WTC11 (cell line): ENCODE results near the gene CFAP92. TPM values are rescaled to one million over a fixed set of nuclear protein-coding genes. Genes with fewer than 3 reads are reported as not detected.

ENCODE experiments used
- ATAC-seq: fragments of 200-7000 bp; cut with Tn5 transposase; 2 replicates; pipeline ENCODE4 v1.10.0; 2021; ENCODE audit warnings: mild to moderate bottlenecking, moderate library complexity
- CTCF ChIA-PET: fragments of 300-600 bp; sonication (Branson Sonifier 250); formaldehyde crosslinking; loops from one replicate; lab custom pipeline; 2021; ENCODE audit warnings: antibody characterized with exemption; lab: Charles Lee
- POLR2A ChIA-PET: fragments of 350-600 bp; sonication (Branson Sonifier 250); formaldehyde crosslinking; loops from one replicate; lab custom pipeline; 2021; ENCODE audit warnings: antibody characterized with exemption; lab: Charles Lee
- DNase-seq: peaks from one replicate; pipeline ENCODE4 v3.0.0; 2021; ENCODE audit warnings: low spot score
- H3K27ac Mint-ChIP-seq: 2 replicates; pipeline ENCODE4 v1.8.0; 2021; ENCODE audit warnings: mixed read lengths
- H3K27me3 Mint-ChIP-seq: 2 replicates; pipeline ENCODE4 v1.8.0; 2021; ENCODE audit warnings: low read depth, mild to moderate bottlenecking, moderate library complexity, mixed read lengths
- H3K36me3 Mint-ChIP-seq: 2 replicates; pipeline ENCODE4 v1.8.0; 2021; ENCODE audit warnings: mixed read lengths
- H3K4me1 Mint-ChIP-seq: 2 replicates; pipeline ENCODE4 v1.8.0; 2022; ENCODE audit warnings: mixed read lengths
- H3K4me3 Mint-ChIP-seq: 2 replicates; pipeline ENCODE4 v1.8.0; 2021; ENCODE audit warnings: mild to moderate bottlenecking, moderate library complexity, mixed read lengths
- H3K9me3 Mint-ChIP-seq: 2 replicates; pipeline ENCODE4 v1.8.0; 2021; ENCODE audit warnings: mixed read lengths
- FOXJ3 ChIP-seq: sonication (generic); formaldehyde crosslinking; IDR thresholded peaks from 2 replicates; pipeline ENCODE4 v1.9.0; 2021; ENCODE audit warnings: missing genetic modification reagents, mild to moderate bottlenecking, borderline replicate concordance
- GABPB1 ChIP-seq: sonication (generic); formaldehyde crosslinking; IDR thresholded peaks from 2 replicates; pipeline ENCODE4 v1.8.1; 2023; ENCODE audit warnings: mild to moderate bottlenecking, missing genetic modification reagents
- HMGA2 ChIP-seq: fragments of 250-450 bp; sonication (Bioruptor Pico); IDR thresholded peaks from 2 replicates; pipeline ENCODE4 v1.4.0; 2021; ENCODE audit warnings: mild to moderate bottlenecking, moderate library complexity
- IRF2 ChIP-seq: sonication (generic); formaldehyde crosslinking; IDR thresholded peaks from 2 replicates; pipeline ENCODE4 v1.8.0; 2022; ENCODE audit warnings: low read depth, missing genetic modification reagents, borderline replicate concordance
- NR2C2 ChIP-seq: sonication (generic); formaldehyde crosslinking; IDR thresholded peaks from 2 replicates; pipeline ENCODE4 v1.8.0; 2022; ENCODE audit warnings: mild to moderate bottlenecking, missing genetic modification reagents
- NR3C1 ChIP-seq: sonication (generic); formaldehyde crosslinking; conservative IDR thresholded peaks from 2 replicates; pipeline ENCODE4 v1.8.1; 2023; ENCODE audit warnings: low read depth, mild to moderate bottlenecking, missing genetic modification reagents
- OVOL2 ChIP-seq: fragments of 250-450 bp; sonication (Bioruptor Pico); IDR thresholded peaks from 2 replicates; pipeline ENCODE4 v1.9.0; 2021; ENCODE audit warnings: mild to moderate bottlenecking, borderline replicate concordance
- PRRX2 ChIP-seq: fragments of 250-450 bp; sonication (Bioruptor Pico); IDR thresholded peaks from 2 replicates; pipeline ENCODE4 v1.8.0; 2021; ENCODE audit warnings: mild to moderate bottlenecking
- SMAD4 ChIP-seq: sonication (generic); formaldehyde crosslinking; IDR thresholded peaks from 2 replicates; pipeline ENCODE4 v1.8.0; 2022; ENCODE audit warnings: mild to moderate bottlenecking, missing genetic modification reagents
- ZNF121 ChIP-seq: sonication (generic); formaldehyde crosslinking; IDR thresholded peaks from 2 replicates; pipeline ENCODE4 v1.8.0; 2023; ENCODE audit warnings: missing genetic modification reagents
- ZNF263 ChIP-seq: sonication (generic); formaldehyde crosslinking; IDR thresholded peaks from 2 replicates; pipeline ENCODE4 v1.8.1; 2022; ENCODE audit warnings: low read depth, mild to moderate bottlenecking, moderate library complexity, missing genetic modification reagents
- ZNF416 ChIP-seq: fragments of 250-450 bp; sonication (Bioruptor Pico); IDR thresholded peaks from 2 replicates; pipeline ENCODE4 v1.9.0; 2021; ENCODE audit warnings: mild to moderate bottlenecking, inconsistent platforms
- ZNF423 ChIP-seq: fragments of 250-450 bp; sonication (Bioruptor Pico); IDR thresholded peaks from 2 replicates; pipeline ENCODE4 v2.1.2; 2022; ENCODE audit warnings: mild to moderate bottlenecking, moderate library complexity
- ZNF671 ChIP-seq: fragments of 250-450 bp; sonication (Bioruptor Pico); IDR thresholded peaks from 2 replicates; pipeline ENCODE4 v1.8.0; 2021; ENCODE audit warnings: mild to moderate bottlenecking
- total RNA-seq: library from RNA; stranded (reverse); gene quantifications from 3 replicates; pipeline ENCODE4 v1.2.3, GENCODE V29; 2021
- TF ChIP-seq, protein P1 (sequence below): fragments of 250-450 bp; sonication (Bioruptor Pico); conservative IDR thresholded peaks from 2 replicates; pipeline ENCODE4 v1.9.0; 2021; ENCODE audit warnings: mild to moderate bottlenecking
- TF ChIP-seq, protein P2 (sequence below): fragments of 250-450 bp; sonication (Bioruptor Pico); IDR thresholded peaks from 2 replicates; pipeline ENCODE4 v1.9.0; 2021; ENCODE audit warnings: moderate library complexity, mild to moderate bottlenecking, inconsistent platforms, borderline replicate concordance
- TF ChIP-seq, protein P3 (sequence below): sonication (generic); formaldehyde crosslinking; IDR thresholded peaks from 2 replicates; pipeline ENCODE4 v1.8.1; 2023; ENCODE audit warnings: mild to moderate bottlenecking, missing genetic modification reagents, moderate library complexity
- TF ChIP-seq, protein P4 (sequence below): sonication (generic); formaldehyde crosslinking; IDR thresholded peaks from 2 replicates; pipeline ENCODE4 v1.8.1; 2022; ENCODE audit warnings: mild to moderate bottlenecking, missing genetic modification reagents, moderate library complexity, borderline replicate concordance
- TF ChIP-seq, protein P5 (sequence below): sonication (generic); formaldehyde crosslinking; IDR thresholded peaks from 2 replicates; pipeline ENCODE4 v1.8.0; 2022; ENCODE audit warnings: missing genetic modification reagents
- TF ChIP-seq, protein P6 (sequence below): fragments of 250-450 bp; sonication (Bioruptor Pico); IDR thresholded peaks from 2 replicates; pipeline ENCODE4 v1.8.0; 2021; ENCODE audit warnings: mild to moderate bottlenecking
- TF ChIP-seq, protein P7 (sequence below): sonication (generic); formaldehyde crosslinking; IDR thresholded peaks from 2 replicates; pipeline ENCODE4 v1.8.1; 2022; ENCODE audit warnings: low read depth, mild to moderate bottlenecking, moderate library complexity, missing genetic modification reagents, borderline replicate concordance

CFAP92 gene
- total RNA-seq, 1 experiment from 2014 or later, result 2.9 TPM

DNA sequence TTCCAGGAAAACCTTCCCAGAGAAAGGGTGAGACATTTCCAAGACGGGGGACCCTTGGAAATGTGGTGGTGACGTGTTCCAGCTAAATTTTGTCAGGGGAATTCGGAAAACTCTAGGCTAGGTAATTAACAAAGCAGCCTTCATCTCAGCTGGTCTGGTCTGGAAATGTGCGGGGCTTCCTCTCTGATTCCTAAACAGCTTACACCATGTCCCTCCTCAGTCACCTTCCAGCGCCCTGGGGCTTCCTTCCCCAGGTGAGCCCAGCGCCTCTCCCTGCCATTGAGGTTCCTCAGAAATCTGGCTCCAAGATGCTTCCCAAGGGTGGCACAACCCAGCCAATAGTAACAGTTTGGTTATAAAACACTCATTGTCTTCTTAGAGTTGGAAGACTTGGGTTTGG lies 113.9 kb downstream of the CFAP92 start:
- CTCF ChIA-PET, result interaction anchor here (1.5 kb wide), 1 partner anchor 289 kb away, joined by 4 read pairs; no protein-coding TSS in a partner anchor
- DNase-seq, result no peak
- Mint-ChIP-seq H3K27me3 (no peaks in the 10 kb centered on the region; the same call in 1 of the 2 replicates), H3K4me1 (peaks cover 32% of the 10 kb centered on the region), H3K9me3 (no peaks in the 10 kb centered on the region), H3K27ac (peak overlapping the region; percentile 88)
- TF ChIP-seq IRF2 (CRISPR knock-in tag) (no peak), SMAD4 (CRISPR knock-in tag) (no peak)
- TF ChIP-seq, all 79 proteins: peak for 0
- peak overlapping the region; percentile 83 for H3K4me3 Mint-ChIP-seq
- peaks cover 10% of the 10 kb centered on the region for H3K36me3 Mint-ChIP-seq
- POLR2A ChIA-PET, result interaction anchor here (0.8 kb wide), 1 partner anchor 214 kb away, joined by 8 read pairs; no protein-coding TSS in a partner anchor
- no peak for ATAC-seq

DNA sequence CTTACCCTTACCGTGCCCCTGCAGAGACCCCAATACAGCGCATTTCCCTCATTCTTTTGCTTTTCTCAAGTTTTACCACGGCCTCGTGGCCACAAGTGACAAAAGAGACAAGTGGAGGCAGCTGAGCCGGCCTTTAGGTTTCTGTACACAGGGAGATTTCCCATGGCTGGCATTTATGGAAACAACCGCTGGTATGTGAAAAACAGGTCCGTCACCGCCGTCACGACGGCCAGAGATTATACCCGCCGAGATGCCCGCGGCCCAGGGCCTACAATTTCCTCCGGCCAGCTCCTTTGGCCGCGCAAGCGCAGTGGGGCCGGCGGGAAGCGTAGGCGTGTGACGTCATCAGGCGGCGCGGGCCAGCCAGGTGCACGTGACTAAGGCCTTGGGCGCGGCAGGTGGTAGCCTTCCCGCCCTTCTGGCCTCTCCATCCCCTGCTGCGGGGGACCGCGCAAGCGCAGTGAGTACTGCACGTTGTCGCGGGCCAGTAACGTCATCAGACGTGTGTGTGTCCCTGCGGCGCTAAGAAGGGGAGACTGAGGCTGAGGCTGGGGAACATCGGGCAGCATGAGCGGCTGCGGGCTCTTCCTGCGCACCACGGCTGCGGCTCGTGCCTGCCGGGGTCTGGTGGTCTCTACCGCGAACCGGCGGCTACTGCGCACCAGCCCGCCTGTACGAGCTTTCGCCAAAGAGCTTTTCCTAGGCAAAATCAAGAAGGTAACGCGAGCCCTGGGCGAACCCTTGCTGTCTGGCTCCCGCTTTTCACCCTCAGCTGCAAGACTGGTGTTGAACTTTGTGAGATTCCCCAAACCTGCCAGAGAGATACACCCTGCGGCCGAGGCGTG lies 114.5 kb downstream of the CFAP92 start, which contains the start of gene ACAD9:
Gene ACAD9, plus strand, starts transcription at position 496 of the 845 bp plus-strand sequence. Its CDS starts 72 bp downstream, at position 568.
- DNase-seq (peak; percentile 97), ATAC-seq (peak; percentile 74)
- POLR2A ChIA-PET, result interaction anchor here (0.6 to 1.3 kb wide), 7 partner anchors 12 to 437 kb away, joined by 3 to 8 read pairs (median 4); partner anchors contain the start of gene CFAP92
- H3K4me3 Mint-ChIP-seq, result peak within 1 kb of the TSS; percentile 83
- H3K27ac Mint-ChIP-seq, result peak within 1 kb of the TSS; percentile 96
- peaks cover 32% of the 10 kb centered on the region for H3K4me1 Mint-ChIP-seq
- no peaks in the 10 kb centered on the region for H3K9me3 Mint-ChIP-seq
- peaks cover 8% of the 10 kb centered on the region; the same call in 1 of the 2 replicates for H3K36me3 Mint-ChIP-seq
- peaks cover 6% of the 10 kb centered on the region for H3K27me3 Mint-ChIP-seq
- CTCF ChIA-PET, result interaction anchor here (0.5 to 2.1 kb wide), 12 partner anchors 12 to 288 kb away, joined by 3 to 9 read pairs (median 4); partner anchors contain the start of gene CFAP92
- TF ChIP-seq ZNF416 (CRISPR knock-in tag) (no peak), NR3C1 (CRISPR knock-in tag) (no peak), PRRX2 (CRISPR knock-in tag) (no peak), OVOL2 (no peak), SMAD4 (CRISPR knock-in tag) (peak; percentile 53; the same call in 1 of the 2 replicates), ZNF671 (CRISPR knock-in tag) (no peak), NR2C2 (CRISPR knock-in tag) (peak; percentile 70; the same call in 1 of the 2 replicates), GABPB1 (CRISPR knock-in tag) (peak; percentile 86), HMGA2 (no peak), ZNF121 (CRISPR knock-in tag) (no peak; the same call in 1 of the 2 replicates), FOXJ3 (CRISPR knock-in tag) (0 out of 2 replicates have a peak, but pooled peaks have one; percentile 56), ZNF423 (CRISPR knock-in tag) (no peak), ZNF263 (no peak)
- TF ChIP-seq, protein P1, sequence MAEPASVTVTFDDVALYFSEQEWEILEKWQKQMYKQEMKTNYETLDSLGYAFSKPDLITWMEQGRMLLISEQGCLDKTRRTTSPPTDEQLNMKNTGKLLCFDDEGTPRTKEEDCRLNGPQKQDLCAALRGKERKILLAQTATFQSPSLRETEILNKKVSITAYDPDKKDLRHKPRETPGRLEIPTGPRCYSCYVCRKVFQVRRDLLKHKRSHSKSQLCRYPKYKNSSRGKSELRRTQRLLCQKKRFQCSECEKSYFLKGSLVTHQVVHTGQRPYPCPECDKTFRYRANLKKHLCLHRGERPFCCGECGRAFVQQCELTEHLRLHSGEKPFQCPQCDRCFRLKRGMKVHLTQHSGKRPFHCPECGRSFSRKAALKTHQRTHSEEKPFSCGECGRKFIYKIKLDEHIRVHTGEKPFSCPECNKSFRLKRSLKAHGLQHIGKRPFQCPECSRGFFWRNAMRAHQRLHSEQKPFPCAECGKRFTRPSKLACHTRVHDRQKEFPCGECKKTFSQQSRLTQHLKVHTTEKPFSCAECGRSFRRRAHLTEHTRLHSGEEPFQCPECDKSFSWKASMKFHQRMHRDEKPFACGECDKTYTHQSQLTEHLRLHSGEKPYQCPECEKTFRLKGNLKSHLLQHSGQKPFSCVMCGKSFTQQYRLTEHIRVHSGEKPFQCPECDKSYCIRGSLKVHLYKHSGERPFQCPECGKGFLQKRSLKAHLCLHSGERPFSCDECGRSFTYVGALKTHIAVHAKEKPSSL (CRISPR knock-in tag), result no peak
- TF ChIP-seq, protein P2, sequence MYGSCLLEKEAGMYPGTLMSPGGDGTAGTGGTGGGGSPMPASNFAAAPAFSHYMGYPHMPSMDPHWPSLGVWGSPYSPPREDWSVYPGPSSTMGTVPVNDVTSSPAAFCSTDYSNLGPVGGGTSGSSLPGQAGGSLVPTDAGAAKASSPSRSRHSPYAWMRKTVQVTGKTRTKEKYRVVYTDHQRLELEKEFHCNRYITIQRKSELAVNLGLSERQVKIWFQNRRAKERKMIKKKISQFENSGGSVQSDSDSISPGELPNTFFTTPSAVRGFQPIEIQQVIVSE, result no peak
- TF ChIP-seq, protein P3, sequence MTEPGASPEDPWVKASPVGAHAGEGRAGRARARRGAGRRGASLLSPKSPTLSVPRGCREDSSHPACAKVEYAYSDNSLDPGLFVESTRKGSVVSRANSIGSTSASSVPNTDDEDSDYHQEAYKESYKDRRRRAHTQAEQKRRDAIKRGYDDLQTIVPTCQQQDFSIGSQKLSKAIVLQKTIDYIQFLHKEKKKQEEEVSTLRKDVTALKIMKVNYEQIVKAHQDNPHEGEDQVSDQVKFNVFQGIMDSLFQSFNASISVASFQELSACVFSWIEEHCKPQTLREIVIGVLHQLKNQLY (CRISPR knock-in tag), result no peak; the same call in 1 of the 2 replicates
- TF ChIP-seq, protein P4, sequence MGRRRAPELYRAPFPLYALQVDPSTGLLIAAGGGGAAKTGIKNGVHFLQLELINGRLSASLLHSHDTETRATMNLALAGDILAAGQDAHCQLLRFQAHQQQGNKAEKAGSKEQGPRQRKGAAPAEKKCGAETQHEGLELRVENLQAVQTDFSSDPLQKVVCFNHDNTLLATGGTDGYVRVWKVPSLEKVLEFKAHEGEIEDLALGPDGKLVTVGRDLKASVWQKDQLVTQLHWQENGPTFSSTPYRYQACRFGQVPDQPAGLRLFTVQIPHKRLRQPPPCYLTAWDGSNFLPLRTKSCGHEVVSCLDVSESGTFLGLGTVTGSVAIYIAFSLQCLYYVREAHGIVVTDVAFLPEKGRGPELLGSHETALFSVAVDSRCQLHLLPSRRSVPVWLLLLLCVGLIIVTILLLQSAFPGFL (CRISPR knock-in tag), result no peak; the same call in 1 of the 2 replicates
- TF ChIP-seq, protein P5, sequence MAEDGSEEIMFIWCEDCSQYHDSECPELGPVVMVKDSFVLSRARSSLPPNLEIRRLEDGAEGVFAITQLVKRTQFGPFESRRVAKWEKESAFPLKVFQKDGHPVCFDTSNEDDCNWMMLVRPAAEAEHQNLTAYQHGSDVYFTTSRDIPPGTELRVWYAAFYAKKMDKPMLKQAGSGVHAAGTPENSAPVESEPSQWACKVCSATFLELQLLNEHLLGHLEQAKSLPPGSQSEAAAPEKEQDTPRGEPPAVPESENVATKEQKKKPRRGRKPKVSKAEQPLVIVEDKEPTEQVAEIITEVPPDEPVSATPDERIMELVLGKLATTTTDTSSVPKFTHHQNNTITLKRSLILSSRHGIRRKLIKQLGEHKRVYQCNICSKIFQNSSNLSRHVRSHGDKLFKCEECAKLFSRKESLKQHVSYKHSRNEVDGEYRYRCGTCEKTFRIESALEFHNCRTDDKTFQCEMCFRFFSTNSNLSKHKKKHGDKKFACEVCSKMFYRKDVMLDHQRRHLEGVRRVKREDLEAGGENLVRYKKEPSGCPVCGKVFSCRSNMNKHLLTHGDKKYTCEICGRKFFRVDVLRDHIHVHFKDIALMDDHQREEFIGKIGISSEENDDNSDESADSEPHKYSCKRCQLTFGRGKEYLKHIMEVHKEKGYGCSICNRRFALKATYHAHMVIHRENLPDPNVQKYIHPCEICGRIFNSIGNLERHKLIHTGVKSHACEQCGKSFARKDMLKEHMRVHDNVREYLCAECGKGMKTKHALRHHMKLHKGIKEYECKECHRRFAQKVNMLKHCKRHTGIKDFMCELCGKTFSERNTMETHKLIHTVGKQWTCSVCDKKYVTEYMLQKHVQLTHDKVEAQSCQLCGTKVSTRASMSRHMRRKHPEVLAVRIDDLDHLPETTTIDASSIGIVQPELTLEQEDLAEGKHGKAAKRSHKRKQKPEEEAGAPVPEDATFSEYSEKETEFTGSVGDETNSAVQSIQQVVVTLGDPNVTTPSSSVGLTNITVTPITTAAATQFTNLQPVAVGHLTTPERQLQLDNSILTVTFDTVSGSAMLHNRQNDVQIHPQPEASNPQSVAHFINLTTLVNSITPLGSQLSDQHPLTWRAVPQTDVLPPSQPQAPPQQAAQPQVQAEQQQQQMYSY (CRISPR knock-in tag), result no peak
- TF ChIP-seq, protein P6, sequence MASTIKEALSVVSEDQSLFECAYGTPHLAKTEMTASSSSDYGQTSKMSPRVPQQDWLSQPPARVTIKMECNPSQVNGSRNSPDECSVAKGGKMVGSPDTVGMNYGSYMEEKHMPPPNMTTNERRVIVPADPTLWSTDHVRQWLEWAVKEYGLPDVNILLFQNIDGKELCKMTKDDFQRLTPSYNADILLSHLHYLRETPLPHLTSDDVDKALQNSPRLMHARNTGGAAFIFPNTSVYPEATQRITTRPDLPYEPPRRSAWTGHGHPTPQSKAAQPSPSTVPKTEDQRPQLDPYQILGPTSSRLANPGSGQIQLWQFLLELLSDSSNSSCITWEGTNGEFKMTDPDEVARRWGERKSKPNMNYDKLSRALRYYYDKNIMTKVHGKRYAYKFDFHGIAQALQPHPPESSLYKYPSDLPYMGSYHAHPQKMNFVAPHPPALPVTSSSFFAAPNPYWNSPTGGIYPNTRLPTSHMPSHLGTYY (CRISPR knock-in tag), result no peak
- TF ChIP-seq, protein P7, sequence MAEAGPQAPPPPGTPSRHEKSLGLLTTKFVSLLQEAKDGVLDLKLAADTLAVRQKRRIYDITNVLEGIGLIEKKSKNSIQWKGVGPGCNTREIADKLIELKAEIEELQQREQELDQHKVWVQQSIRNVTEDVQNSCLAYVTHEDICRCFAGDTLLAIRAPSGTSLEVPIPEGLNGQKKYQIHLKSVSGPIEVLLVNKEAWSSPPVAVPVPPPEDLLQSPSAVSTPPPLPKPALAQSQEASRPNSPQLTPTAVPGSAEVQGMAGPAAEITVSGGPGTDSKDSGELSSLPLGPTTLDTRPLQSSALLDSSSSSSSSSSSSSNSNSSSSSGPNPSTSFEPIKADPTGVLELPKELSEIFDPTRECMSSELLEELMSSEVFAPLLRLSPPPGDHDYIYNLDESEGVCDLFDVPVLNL, result peak; percentile 97; the same call in 1 of the 2 replicates
